CD4-positive, alpha-beta T cell treated with Interferon alpha-2 for 1 hour (primary cell): ENCODE measurements around the gene PCDHA9.
A peak's percentile ranks its signal among the peaks of the same experiment; 100 is the strongest.
"Not testable (repeated sequence)": the region's sequence is repeated elsewhere in the genome, so short reads cannot be mapped to it uniquely, and the experiment has no call there.

Source experiments
- DNase-seq, 2 donors: peaks; one replicate each; pipeline ENCODE4 v3.0.0-alpha.2; 2020 to 2022

PCDHA9 gene

GRCh38 chr5:140848139-140849102, at the start of gene PCDHA9:
Gene PCDHA9, plus strand, starts transcription at chr5:140848382. Its CDS starts 114 bp downstream, at chr5:140848496.
- not testable (repeated sequence) for DNase-seq

GRCh38 chr5:140800816-140801493, 47.2 kb upstream of the PCDHA9 start, which contains the start of gene PCDHA3:
Gene PCDHA3, plus strand, starts transcription at chr5:140801057.
- no peak for DNase-seq

GRCh38 chr5:140801494-140801841, 46.7 kb upstream of the PCDHA9 start:
- DNase-seq, result no peak

- not testable (repeated sequence) for DNase-seq
Measured at GRCh38 chr5:140802381-140802780, 45.8 kb upstream of the PCDHA9 start.

- no peak for DNase-seq
Measured at GRCh38 chr5:140802781-140803271, 45.4 kb upstream of the PCDHA9 start.

GRCh38 chr5:140806834-140807775, 41.1 kb upstream of the PCDHA9 start, which contains the start of gene PCDHA4:
Gene PCDHA4, plus strand, starts transcription at chr5:140807068.
- DNase-seq, result peak in 1 of 2 donors; percentile 1

- not testable (repeated sequence) for DNase-seq
Measured at GRCh38 chr5:140808241-140808888, 39.8 kb upstream of the PCDHA9 start.

GRCh38 chr5:140808889-140809291, 39.3 kb upstream of the PCDHA9 start:
- no peak for DNase-seq

GRCh38 chr5:140821375-140822280, 26.6 kb upstream of the PCDHA9 start, which contains the start of gene PCDHA5:
Gene PCDHA5, plus strand, starts transcription at chr5:140821613.
- DNase-seq, result no peak

- DNase-seq, result no peak
Measured at GRCh38 chr5:140822281-140822629, 25.9 kb upstream of the PCDHA9 start.

- DNase-seq, result not testable (repeated sequence)
Measured at GRCh38 chr5:140822969-140823368, 25.2 kb upstream of the PCDHA9 start.

GRCh38 chr5:140823475-140823874, 24.7 kb upstream of the PCDHA9 start:
- DNase-seq, result no peak

- no peak for DNase-seq
Measured at GRCh38 chr5:140827704-140828361, 20.3 kb upstream of the PCDHA9 start, which contains the start of gene PCDHA6. Gene PCDHA6, plus strand, starts transcription at chr5:140827960. Its CDS starts 132 bp downstream, at chr5:140828092.

GRCh38 chr5:140828362-140828737, 19.8 kb upstream of the PCDHA9 start:
- no peak for DNase-seq

GRCh38 chr5:140829511-140830501, 18.4 kb upstream of the PCDHA9 start:
- DNase-seq, result not testable (repeated sequence)

- DNase-seq, result no peak
Measured at GRCh38 chr5:140833993-140834392, 14.2 kb upstream of the PCDHA9 start, which contains the start of gene PCDHA7. Gene PCDHA7, plus strand, starts transcription at chr5:140834269. Its CDS starts 115 bp downstream, at chr5:140834384.

GRCh38 chr5:140834439-140835008, 13.7 kb upstream of the PCDHA9 start:
- not testable (repeated sequence) for DNase-seq
